Esophagus muscularis mucosa (tissue), 4 donors: Measurements from ENCODE around the gene PPFIA3. TPM values are rescaled to one million over a fixed set of nuclear protein-coding genes. Genes with fewer than 3 reads are reported as not detected.

ENCODE experiments used
- DNase-seq: peaks from one replicate; pipeline ENCODE4 v3.0.0-alpha.2; 2017; ENCODE audit errors: extremely low spot score
- H3K27ac ChIP-seq, 4 donors: fragments of 200-600 bp; sonication (generic); replicated peaks in 1 of 4; 1 replicate in 3 of 4; 2 replicates in 1 of 4; pipeline ENCODE4 v1.5.1; 2016 to 2019; ENCODE audit warnings: mild to moderate bottlenecking in 1 of 4
- H3K27me3 ChIP-seq, 4 donors: fragments of 200-600 bp; sonication (generic); one replicate each; pipeline versions ENCODE4 v1.5.1 to v1.6.0; 2016 to 2019
- H3K36me3 ChIP-seq, 4 donors: fragments of 200-600 bp; sonication (generic); one replicate each; pipeline ENCODE4 v1.5.1; 2016 to 2019
- H3K4me1 ChIP-seq, 4 donors: fragments of 200-600 bp; sonication (generic); one replicate each; pipeline ENCODE4 v1.5.1; 2016 to 2019
- H3K4me3 ChIP-seq, 4 donors: fragments of 200-600 bp; sonication (generic); 1 replicate in 2 of 4; 2 replicates in 2 of 4; pipeline ENCODE4 v1.5.1; 2016 to 2019; ENCODE audit warnings: mild to moderate bottlenecking in 4 of 4, moderate library complexity in 1 of 4
- H3K9me3 ChIP-seq, 4 donors: fragments of 200-600 bp; sonication (generic); 1 replicate in 3 of 4; 2 replicates in 1 of 4; pipeline ENCODE4 v1.5.1; 2016 to 2019
- CTCF ChIP-seq, 3 experiments: fragments of 200-600 bp in 2 of 3; fragments of 450-650 bp in 1 of 3; sonication (generic) in 2 of 3; IDR thresholded peaks; one replicate each; pipeline ENCODE4 v1.5.1; 2017 to 2019; ENCODE audit warnings: antibody characterized with exemption in 3 of 3, mild to moderate bottlenecking in 2 of 3, moderate library complexity in 1 of 3
- EP300 ChIP-seq: sonication (generic); formaldehyde crosslinking; IDR thresholded peaks from one replicate; pipeline ENCODE4 v1.6.1; 2017; ENCODE audit warnings: antibody characterized with exemption
- POLR2A ChIP-seq: fragments of 450-650 bp; IDR thresholded peaks from one replicate; pipeline ENCODE4 v1.6.1; 2017; ENCODE audit warnings: antibody characterized with exemption, moderate library complexity, mild to moderate bottlenecking, low read depth
- POLR2AphosphoS5 ChIP-seq, 2 donors: sonication (generic); formaldehyde crosslinking; IDR thresholded peaks; one replicate each; pipeline ENCODE4 v1.6.1; 2017; ENCODE audit warnings: antibody characterized with exemption in 2 of 2
- WGBS: methylation state at CpG from one replicate; pipeline ENCODE4 v1.1.5; 2018; 5-methylcytosine and 5-hydroxymethylcytosine counted together
- intact Hi-C: fragments of 100-400 bp; cut with DNase I; formaldehyde crosslinking; loops from one replicate; pipeline ENCODE4 v1.15.1; 2023
- total RNA-seq, 4 donors: library from RNA; depleted of rRNA; stranded (reverse); fragments of >200 nt; gene quantifications; one replicate each; pipeline versions ENCODE4 v1.1.0 to v1.2.1, GENCODE V29; 2016

PPFIA3 gene
- total RNA-seq, 4 donors from 2014 or later, result 3.3 to 8.4 (median 5.3) TPM

GRCh38 chr19:49129238-49129583, 9.9 kb downstream of the PPFIA3 start:
- Histone ChIP-seq H3K4me1 (peaks cover 16 to 39% (median 35%) of the 10 kb centered on the region in 4 donors), H3K36me3 (no peaks in the 10 kb centered on the region), H3K9me3 (no peaks in the 10 kb centered on the region), H3K27ac (no peak overlapping the region), H3K27me3 (no peaks in the 10 kb centered on the region), H3K4me3 (no peak overlapping the region)
- intact Hi-C loops, result no loop called here
- TF ChIP-seq POLR2AphosphoS5 (IDR thresholded peaks at IDR 0.05) (no peak), EP300 (no peak)
- DNase-seq, result no peak
- 32% methylated on average over 15 of the region's 16 CpGs for WGBS

GRCh38 chr19:49130325-49130724, 11.0 kb downstream of the PPFIA3 start:
- Histone ChIP-seq H3K27ac (no peak overlapping the region), H3K9me3 (no peaks in the 10 kb centered on the region), H3K4me3 (no peak overlapping the region), H3K36me3 (no peaks in the 10 kb centered on the region), H3K27me3 (no peaks in the 10 kb centered on the region), H3K4me1 (peaks cover 22 to 43% (median 41%) of the 10 kb centered on the region in 4 donors)
- WGBS, result 94% methylated on average over 8 of the region's 24 CpGs
- intact Hi-C loops, result no loop called here
- no peak for TF ChIP-seq EP300
- TF ChIP-seq POLR2A, result no peak
- no peak for TF ChIP-seq CTCF (IDR thresholded peaks at IDR 0.05)
- TF ChIP-seq POLR2AphosphoS5 (IDR thresholded peaks at IDR 0.05), result no peak
- DNase-seq, result no peak

GRCh38 chr19:49132974-49133609, 13.7 kb downstream of the PPFIA3 start:
- DNase-seq, result no peak
- H3K4me1 ChIP-seq, result peaks cover 22 to 50% (median 40%) of the 10 kb centered on the region in 4 donors
- intact Hi-C loops, result no loop called here
- H3K27ac ChIP-seq, result peak overlapping the region; percentile 43 to 72 (median 56)
- H3K9me3 ChIP-seq, result no peaks in the 10 kb centered on the region
- H3K4me3 ChIP-seq, result peak overlapping the region; percentile 43 to 55 (median 46)
- H3K27me3 ChIP-seq, result no peaks in the 10 kb centered on the region
- 36% methylated on average over 33 of the region's 49 CpGs for WGBS
- TF ChIP-seq POLR2A (no peak), POLR2AphosphoS5 (IDR thresholded peaks at IDR 0.05) (no peak), CTCF (IDR thresholded peaks at IDR 0.05) (no peak), EP300 (no peak)
- H3K36me3 ChIP-seq, result no peaks in the 10 kb centered on the region

GRCh38 chr19:49133621-49134454, 14.5 kb downstream of the PPFIA3 start:
- H3K27ac ChIP-seq, result peak overlapping the region; percentile 43 to 72 (median 56)
- TF ChIP-seq CTCF (IDR thresholded peaks at IDR 0.05) (peak in 1 of 3 experiments; percentile 15), EP300 (no peak), POLR2AphosphoS5 (IDR thresholded peaks at IDR 0.05) (peak in 1 of 2 donors; percentile 21), POLR2A (no peak)
- H3K36me3 ChIP-seq, result no peaks in the 10 kb centered on the region
- DNase-seq, result no peak
- no peaks in the 10 kb centered on the region for H3K9me3 ChIP-seq
- no peaks in the 10 kb centered on the region for H3K27me3 ChIP-seq
- H3K4me3 ChIP-seq, result peak overlapping the region; percentile 43 to 55 (median 46)
- intact Hi-C loops, result no loop called here
- WGBS, result 37% methylated on average over 33 of the region's 42 CpGs
- peaks cover 15 to 43% (median 33%) of the 10 kb centered on the region in 4 donors for H3K4me1 ChIP-seq

GRCh38 chr19:49135686-49136085, 16.3 kb downstream of the PPFIA3 start:
- TF ChIP-seq EP300 (no peak), POLR2AphosphoS5 (IDR thresholded peaks at IDR 0.05) (no peak), POLR2A (no peak), CTCF (IDR thresholded peaks at IDR 0.05) (no peak)
- Histone ChIP-seq H3K36me3 (no peaks in the 10 kb centered on the region), H3K4me1 (peaks cover 14 to 37% (median 26%) of the 10 kb centered on the region in 4 donors), H3K27ac (peak overlapping the region in 3 of 4 donors; percentile 26 to 67 (median 53)), H3K4me3 (no peak overlapping the region), H3K9me3 (no peaks in the 10 kb centered on the region), H3K27me3 (no peaks in the 10 kb centered on the region)
- intact Hi-C loops, result no loop called here
- DNase-seq, result no peak
- 89% methylated on average over 5 of the region's 5 CpGs for whole genome bisulfite sequencing
